Effector CD4-positive, alpha-beta T cell (primary cell): ENCODE data around the gene SLC12A7.

Source experiments
- DNase-seq: peaks from one replicate; pipeline ENCODE4 v3.0.0-alpha.2; 2020

SLC12A7 gene

GRCh38 chr5:1060535-1060981 lies 51.3 kb downstream of the SLC12A7 start:
- no peak for DNase-seq

GRCh38 chr5:1059884-1060263 lies 52.0 kb downstream of the SLC12A7 start:
- no peak for DNase-seq

- DNase-seq = no peak
Observed at GRCh38 chr5:1058988-1059883, 52.6 kb downstream of the SLC12A7 start.

GRCh38 chr5:1058083-1058945 lies 53.5 kb downstream of the SLC12A7 start:
- DNase-seq = no peak

GRCh38 chr5:1057485-1058082 lies 54.3 kb downstream of the SLC12A7 start:
- DNase-seq = no peak

- DNase-seq = no peak
Observed at GRCh38 chr5:1056611-1057484, 55.0 kb downstream of the SLC12A7 start.

GRCh38 chr5:1055896-1056610 lies 55.8 kb downstream of the SLC12A7 start:
- DNase-seq = no peak

- no peak for DNase-seq
Observed at GRCh38 chr5:1054799-1055775, 56.8 kb downstream of the SLC12A7 start.

- no peak for DNase-seq
Observed at GRCh38 chr5:1054018-1054798, 57.7 kb downstream of the SLC12A7 start.

GRCh38 chr5:1053391-1054017 lies 58.4 kb downstream of the SLC12A7 start:
- no peak for DNase-seq

GRCh38 chr5:1052641-1053390 lies 59.0 kb downstream of the SLC12A7 start:
- no peak for DNase-seq

- DNase-seq = no peak
Observed at GRCh38 chr5:1052076-1052475, 59.8 kb downstream of the SLC12A7 start.

- DNase-seq = no peak
Observed at GRCh38 chr5:1051366-1051720, 60.5 kb downstream of the SLC12A7 start.

GRCh38 chr5:1050423-1051365 lies 61.2 kb downstream of the SLC12A7 start:
- no peak for DNase-seq

- no peak for DNase-seq
Observed at GRCh38 chr5:1048861-1049838, 62.7 kb downstream of the SLC12A7 start.
